ENCODE measurements around the gene HAX1. TPM values are rescaled to one million over a fixed set of nuclear protein-coding genes. Genes with fewer than 3 reads are reported as not detected.
"Not testable (repeated sequence)": the region's sequence is repeated elsewhere in the genome, so short reads cannot be mapped to it uniquely, and the experiment has no call there.

The HAX1 gene
- 91.7 and 115 TPM in 2 replicates for total RNA-seq
- polyA plus RNA-seq (2012): 165 TPM

DNA sequence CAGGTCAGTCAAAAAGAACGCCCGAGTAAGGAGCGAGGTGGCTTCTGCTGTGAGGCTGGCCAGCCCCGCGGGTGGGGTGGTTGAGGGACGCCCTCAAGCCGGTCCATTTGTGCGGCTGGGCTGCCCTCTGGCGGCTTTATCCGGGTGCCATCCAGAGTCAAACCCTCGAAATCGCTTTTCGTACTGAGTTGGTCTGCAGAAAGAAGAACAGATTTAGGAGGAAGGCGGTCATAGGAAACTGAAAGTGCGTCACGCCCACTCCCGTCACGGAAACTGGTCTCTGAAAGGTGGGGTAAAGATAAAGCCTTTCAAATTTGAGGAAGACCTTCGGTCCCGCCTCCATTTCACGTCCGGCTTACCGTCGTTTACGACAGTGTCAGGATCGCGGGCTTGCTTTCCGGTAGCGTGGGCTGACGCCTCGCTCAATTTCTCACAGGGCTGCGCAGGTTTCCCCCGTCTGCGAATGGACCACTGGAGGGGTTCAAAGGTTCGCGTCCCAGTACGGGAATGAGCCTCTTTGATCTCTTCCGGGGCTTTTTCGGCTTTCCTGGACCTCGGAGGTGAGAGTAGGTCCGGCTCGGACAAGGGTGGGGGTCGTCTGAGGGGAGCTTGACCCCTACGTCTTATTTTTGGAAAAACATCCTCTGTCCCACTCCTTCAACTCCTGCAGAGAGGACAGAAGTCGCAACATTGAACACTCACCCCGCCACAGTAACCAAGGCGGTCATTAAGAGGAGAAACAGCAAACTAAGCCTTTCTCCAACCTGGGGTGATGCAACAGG lies at the start of gene HAX1:
Gene HAX1 (plus strand): TSS at position 413 of the 782 bp plus-strand sequence. CDS start 95 bp downstream, at position 508.
- peak; percentile 95 for DNase-seq (ENCODE audit: low read depth)

DNA sequence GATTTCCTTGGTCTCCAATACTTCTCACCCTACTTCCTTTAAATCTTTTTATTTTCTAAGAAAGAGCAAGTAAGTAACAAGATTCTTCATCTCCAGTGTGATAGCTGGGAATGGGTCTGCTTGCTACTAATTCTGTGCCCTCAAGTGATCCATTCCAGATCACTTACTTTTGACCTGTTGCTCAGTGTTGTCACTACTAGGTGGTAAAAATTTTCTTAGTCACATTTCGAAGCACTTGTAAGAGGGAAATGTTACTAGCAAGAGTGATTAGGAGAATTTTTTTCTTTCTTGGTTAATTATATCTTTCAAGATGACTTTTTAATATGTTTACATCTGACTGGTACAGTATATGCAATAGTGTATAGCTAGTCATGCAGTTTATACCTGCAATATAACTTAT lies 49.5 kb upstream of the HAX1 start:
- DNase-seq (ENCODE audit: low read depth): no peak

DNA sequence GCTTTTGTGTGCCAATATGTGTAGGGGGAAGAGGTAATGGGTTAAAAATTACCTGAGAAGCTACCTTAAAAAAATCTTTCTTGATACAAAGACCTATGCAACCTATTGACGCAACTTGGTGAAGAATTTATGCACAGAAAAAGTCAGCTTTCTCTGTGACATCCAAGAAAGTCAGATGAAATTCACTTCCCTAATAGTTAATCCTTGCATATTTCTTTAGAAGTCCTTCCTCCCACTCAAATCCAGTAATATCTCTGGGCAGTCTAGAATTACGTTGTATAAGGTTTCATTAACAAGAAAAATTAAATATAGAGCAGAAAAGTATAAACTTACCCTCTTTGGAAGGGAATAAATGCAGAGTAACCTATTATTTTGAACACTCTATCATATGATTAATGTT lies 48.8 kb upstream of the HAX1 start:
- peak; percentile 6 for DNase-seq (ENCODE audit: low read depth)

DNA sequence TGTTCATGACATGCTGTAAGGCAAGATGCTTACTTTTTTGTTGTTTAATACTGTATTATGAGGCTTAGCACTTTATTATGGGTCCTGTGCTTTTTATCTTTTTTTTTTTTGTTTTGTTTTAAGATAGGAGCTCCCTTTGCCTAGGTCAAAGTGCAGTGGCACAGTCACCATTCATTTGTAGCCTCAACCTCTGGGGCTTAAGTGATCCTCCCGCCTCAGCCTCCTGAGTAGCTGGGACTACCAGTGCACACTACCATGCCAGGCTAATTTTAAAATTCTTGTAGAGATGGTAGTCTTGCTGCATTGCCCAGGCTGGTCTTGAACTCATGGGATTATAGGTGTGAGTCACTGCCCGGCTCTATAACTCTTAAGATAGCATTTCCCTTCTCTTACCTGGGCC lies 47.1 kb upstream of the HAX1 start:
- no peak for DNase-seq (ENCODE audit: low read depth)

DNA sequence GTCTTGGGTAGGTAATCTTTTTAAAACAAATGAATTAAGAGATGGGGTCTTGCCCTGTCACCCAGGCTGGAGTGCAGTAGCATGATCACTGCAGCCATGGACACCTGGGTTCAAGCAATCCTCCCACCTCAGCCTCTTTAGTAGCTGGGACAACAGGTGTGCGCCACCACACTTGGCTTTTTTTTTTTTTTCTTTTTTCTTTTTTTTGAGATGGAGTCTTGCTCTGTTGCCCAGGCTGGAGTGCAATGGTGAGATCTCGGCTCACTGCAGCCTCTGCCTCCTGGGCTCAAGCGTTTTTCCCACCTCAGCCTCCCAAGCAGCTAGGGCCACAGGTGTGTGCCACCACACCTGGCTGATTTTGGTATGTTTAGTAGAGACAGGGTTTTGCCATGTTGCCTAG lies 41.3 kb upstream of the HAX1 start:
- DNase-seq (ENCODE audit: low read depth): not testable (repeated sequence)

- not testable (repeated sequence) for DNase-seq (ENCODE audit: low read depth)
Measured at GRCh38 chr1:154233127-154233526, 39.3 kb upstream of the HAX1 start.

GRCh38 chr1:154236855-154237254 lies 35.6 kb upstream of the HAX1 start:
- DNase-seq (ENCODE audit: low read depth): no peak

DNA sequence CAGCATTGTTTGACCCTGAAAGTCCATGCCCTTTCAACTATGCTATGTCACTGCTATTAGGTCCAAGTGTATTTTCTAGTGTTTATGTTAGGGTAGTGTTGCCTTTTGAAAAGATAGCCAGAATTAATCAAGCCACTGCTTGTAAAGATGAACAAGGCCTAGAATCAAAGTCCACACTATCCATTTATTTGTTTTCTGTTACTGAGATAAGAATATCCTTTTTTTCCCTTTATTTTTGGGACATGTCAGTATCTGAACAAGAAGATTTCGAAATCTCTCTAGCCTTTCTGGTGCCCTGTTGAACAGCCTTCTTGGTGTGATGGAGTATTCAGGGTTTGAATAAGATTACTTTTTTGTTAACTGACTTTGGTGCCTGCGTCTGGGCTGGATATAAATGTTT lies 35.0 kb upstream of the HAX1 start:
- no peak for DNase-seq (ENCODE audit: low read depth)

DNA sequence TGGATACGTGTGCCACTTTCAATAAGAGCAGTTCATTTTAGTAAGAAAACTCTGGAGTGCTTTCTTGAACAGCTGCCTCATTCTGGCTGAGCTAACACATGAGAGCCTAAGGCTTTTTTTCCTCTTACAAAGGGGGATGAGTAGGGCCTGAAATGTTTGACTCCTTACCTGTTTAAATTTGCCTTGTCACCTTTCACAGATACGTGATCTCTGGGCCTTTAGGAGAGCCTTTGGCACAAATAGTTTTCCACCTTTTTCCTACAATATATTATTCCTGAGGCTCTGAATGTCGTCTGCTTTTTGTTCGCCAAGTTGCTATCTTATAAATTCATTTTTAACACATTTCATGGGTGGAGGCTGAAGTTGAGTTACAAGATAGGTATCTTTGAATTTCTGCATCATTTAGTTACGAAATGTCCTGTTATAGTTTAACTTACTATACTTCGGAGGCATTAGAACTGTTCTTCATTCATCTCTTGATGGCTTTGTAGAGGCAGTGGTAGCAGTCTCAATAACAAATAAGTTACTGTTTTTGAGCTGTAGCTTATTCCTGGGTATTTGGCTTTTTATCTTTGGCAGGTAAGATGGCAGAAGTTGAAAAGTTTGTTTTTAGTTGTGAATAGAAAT lies 34.4 kb upstream of the HAX1 start:
- DNase-seq (ENCODE audit: low read depth): no peak

- no peak for DNase-seq (ENCODE audit: low read depth)
Measured at GRCh38 chr1:154239491-154239890, 32.9 kb upstream of the HAX1 start.

- no peak for DNase-seq (ENCODE audit: low read depth)
Measured at GRCh38 chr1:154240294-154240833, 32.1 kb upstream of the HAX1 start.

GRCh38 chr1:154241703-154242351 lies 30.6 kb upstream of the HAX1 start:
- DNase-seq (ENCODE audit: low read depth): no peak

- DNase-seq (ENCODE audit: low read depth): no peak
Measured at GRCh38 chr1:154253671-154254070, 18.8 kb upstream of the HAX1 start.

DNA sequence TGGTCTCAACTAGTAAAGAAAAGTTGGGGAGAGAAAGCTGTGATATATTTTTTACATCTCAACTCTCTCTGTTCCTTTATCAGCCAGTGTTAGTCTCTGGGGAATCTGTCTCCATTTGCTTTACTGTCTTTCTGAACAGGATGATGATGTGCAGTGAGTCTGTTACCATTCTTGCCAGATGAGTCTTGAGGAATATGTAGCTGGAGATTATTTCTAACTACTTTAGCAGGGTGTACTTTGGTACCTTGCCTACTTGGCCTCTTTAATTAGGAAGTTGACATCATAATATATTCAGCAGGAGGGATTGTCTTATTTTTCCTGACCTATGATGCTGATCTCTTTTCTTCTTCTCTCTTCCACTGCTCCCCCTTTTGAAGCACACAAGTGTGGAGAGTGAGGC lies 15.7 kb upstream of the HAX1 start:
- no peak for DNase-seq (ENCODE audit: low read depth)

DNA sequence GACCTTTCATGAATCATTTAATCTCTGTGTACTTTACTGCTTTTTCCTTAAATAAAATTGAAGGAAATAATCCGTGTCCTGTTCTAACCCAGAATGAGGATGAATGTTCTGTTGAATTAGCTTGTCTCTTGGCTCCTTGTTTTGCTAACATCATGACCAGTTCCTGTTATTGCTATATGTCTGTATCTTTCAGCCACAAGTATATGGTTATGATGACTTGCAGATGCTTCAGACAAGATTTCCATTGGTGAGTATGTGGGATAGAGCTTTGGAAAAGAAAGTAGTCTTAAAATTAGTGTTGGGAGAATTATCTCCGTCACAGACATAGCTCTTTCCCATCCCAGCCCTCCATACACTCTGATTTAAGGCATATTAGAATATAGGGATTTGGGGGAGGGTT lies 13.6 kb upstream of the HAX1 start:
- DNase-seq (ENCODE audit: low read depth): no peak

- no peak for DNase-seq (ENCODE audit: low read depth)
Measured at GRCh38 chr1:154260127-154260526, 12.3 kb upstream of the HAX1 start.

DNA sequence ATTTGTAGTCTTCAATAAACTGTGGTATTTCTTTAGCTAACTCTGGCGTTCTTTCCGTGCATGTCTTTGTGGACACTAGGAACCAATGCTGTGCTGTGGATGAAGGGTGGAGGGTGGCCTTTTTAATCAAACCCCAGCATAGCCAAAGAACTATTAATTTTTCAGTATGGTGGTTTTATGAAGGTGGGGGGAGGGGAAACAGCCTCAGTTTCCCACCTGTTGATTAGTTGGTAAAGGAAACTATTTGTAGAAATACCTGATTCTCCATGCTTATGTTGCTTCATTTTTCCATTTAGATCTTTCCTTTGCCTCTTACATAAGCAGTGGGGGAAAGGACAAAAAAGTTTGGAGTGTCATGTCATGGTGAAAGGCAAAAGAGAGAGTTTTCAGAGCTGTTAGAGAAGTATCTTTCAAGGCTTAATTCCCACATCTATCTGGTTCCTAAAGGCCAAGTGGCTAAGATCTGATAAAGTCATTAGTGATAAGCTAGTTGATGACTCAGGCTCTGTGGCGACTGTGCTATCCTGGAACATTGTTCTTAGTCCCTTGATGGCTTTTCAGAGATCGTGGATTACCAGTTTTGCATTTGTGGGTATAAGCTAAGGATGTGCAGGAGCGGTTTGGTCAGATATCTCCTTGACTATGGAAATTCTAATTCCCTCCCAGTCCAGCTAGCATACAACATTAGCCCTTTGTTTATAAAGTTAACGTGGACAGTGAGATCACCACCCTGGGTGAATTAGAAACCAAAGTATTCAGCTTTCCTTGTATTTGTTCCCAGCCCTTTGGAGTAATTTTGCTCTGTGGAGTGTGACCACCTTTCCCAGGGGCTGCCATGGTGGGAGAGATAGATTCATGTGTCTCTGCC lies 8.7 kb upstream of the HAX1 start:
- DNase-seq (ENCODE audit: low read depth): no peak

DNA sequence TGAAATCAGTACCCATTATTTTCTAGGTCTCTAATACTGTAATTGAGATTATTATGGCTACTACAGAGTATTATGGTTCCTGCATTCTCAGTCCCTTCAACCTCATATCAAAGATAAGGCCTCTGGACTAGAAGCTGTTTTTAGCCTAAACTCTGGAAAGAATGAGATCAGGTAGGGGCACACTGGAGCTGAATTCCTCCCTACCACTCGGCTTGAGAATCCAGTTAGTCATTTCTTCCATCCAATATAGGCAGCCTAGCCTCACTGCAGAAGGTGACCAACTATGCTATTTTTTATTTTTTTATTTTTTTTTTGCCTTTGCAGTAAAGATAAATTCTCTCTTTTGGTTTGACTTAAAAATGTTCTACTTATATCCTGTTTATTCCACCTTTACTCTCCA lies 8.0 kb upstream of the HAX1 start:
- no peak for DNase-seq (ENCODE audit: low read depth)

GRCh38 chr1:154265586-154265985 lies 6.8 kb upstream of the HAX1 start:
- DNase-seq (ENCODE audit: low read depth): no peak

DNA sequence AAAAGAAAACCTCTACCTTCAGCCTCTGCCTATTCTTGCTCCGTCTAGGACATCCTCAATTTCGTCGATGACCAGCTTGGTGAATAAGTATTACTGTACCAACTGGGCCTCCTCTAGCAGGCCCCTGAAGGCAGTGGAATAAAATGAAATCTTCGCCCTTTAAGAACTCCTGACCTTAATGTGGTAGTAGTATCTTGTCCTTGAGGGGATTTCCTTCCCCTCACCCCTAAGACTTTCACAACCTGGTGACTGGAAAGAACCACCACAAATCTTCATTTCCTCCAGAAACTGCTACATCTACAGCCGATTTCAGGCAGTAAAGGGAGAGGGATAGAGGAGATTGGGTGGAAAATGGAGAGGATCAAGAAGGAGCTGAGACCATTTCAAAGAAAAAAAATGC lies 1.6 kb upstream of the HAX1 start:
- DNase-seq (ENCODE audit: low read depth): no peak

DNA sequence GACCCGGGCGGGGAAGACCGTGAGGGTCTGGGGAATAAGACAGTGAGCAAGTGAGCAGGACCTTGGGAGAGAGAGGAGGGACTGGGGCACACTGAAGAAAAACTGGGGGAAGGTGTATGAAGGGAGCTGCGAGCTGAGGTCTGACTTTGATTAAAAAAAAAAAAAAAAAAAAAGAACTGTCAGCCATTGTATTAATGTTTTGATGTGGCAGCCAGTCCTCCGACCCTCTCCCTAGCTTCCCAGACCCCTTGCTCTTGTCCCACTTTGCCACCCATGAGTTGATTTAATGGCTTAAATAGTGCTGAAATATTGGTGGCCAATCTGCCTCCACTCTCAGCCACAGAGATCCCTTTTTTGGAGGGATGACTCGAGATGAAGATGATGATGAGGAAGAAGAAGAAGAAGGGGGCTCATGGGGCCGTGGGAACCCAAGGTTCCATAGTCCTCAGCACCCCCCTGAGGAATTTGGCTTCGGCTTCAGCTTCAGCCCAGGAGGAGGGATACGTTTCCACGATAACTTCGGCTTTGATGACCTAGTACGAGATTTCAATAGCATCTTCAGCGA lies 652 bp downstream of the HAX1 start:
- DNase-seq (ENCODE audit: low read depth): no peak
